HepG2 (cell line): ENCODE results near the gene ADAT3. TPM values are rescaled to one million over a fixed set of nuclear protein-coding genes. Genes with fewer than 3 reads are reported as not detected.

Experiments
- BATF2 ChIP-seq: sonication (generic); formaldehyde crosslinking; IDR thresholded peaks from 2 replicates; pipeline ENCODE4 v1.8.0; 2022; ENCODE audit warnings: mild to moderate bottlenecking, missing genetic modification reagents, moderate library complexity
- ISL2 ChIP-seq: sonication (generic); formaldehyde crosslinking; IDR thresholded peaks from 2 replicates; pipeline ENCODE4 v1.5.0; 2020; ENCODE audit warnings: missing genetic modification reagents
- JUND ChIP-seq: sonication (generic); formaldehyde crosslinking; IDR thresholded peaks from 2 replicates; pipeline ENCODE4 v1.8.0; 2022; ENCODE audit warnings: mild to moderate bottlenecking, missing genetic modification reagents
- KLF16 ChIP-seq, 2 experiments: sonication (generic) in 1 of 2; formaldehyde crosslinking in 1 of 2; IDR thresholded peaks; 2 replicates each; pipeline versions ENCODE4 v1.6.1 to v1.8.0; 2016 to 2023; ENCODE audit warnings: missing genetic modification reagents in 2 of 2, missing compliant biosample characterization in 1 of 2
- KLF9 ChIP-seq: IDR thresholded peaks from 2 replicates; pipeline ENCODE4 v1.6.1; 2016; ENCODE audit warnings: low read depth
- NKX3-1 ChIP-seq: sonication (generic); formaldehyde crosslinking; IDR thresholded peaks from 2 replicates; pipeline ENCODE4 v1.5.0; 2020; ENCODE audit warnings: missing genetic modification reagents
- POGZ ChIP-seq: sonication (generic); formaldehyde crosslinking; IDR thresholded peaks from 2 replicates; pipeline ENCODE4 v1.4.0; 2020; ENCODE audit warnings: mild to moderate bottlenecking, missing genetic modification reagents
- TEAD2 ChIP-seq: sonication (generic); formaldehyde crosslinking; IDR thresholded peaks from 2 replicates; pipeline ENCODE4 v1.9.0; 2021; ENCODE audit warnings: missing genetic modification reagents
- ZFP1 ChIP-seq: IDR thresholded peaks from 2 replicates; pipeline ENCODE4 v1.6.1; 2016
- ZFP36 ChIP-seq: fragments of 150-350 bp; IDR thresholded peaks from 2 replicates; pipeline ENCODE4 v1.6.1; 2018; ENCODE audit warnings: borderline replicate concordance, low read length, low read depth; ENCODE audit not compliant: partially characterized antibody
- ZNF124 ChIP-seq: sonication (generic); formaldehyde crosslinking; IDR thresholded peaks from 2 replicates; pipeline ENCODE4 v1.4.0; 2020; ENCODE audit warnings: missing genetic modification reagents
- ZNF138 ChIP-seq: sonication (generic); formaldehyde crosslinking; IDR thresholded peaks from 2 replicates; pipeline ENCODE4 v1.5.0; 2020; ENCODE audit warnings: mild to moderate bottlenecking, low read depth, missing genetic modification reagents
- ZNF20 ChIP-seq: sonication (generic); formaldehyde crosslinking; IDR thresholded peaks from 2 replicates; pipeline ENCODE4 v1.4.0; 2020; ENCODE audit warnings: mild to moderate bottlenecking, moderate library complexity, missing genetic modification reagents
- ZNF234 ChIP-seq: sonication (generic); formaldehyde crosslinking; conservative IDR thresholded peaks from 2 replicates; pipeline ENCODE4 v1.5.1; 2020; ENCODE audit warnings: mild to moderate bottlenecking, missing genetic modification reagents
- ZNF572 ChIP-seq: sonication (generic); formaldehyde crosslinking; IDR thresholded peaks from 2 replicates; pipeline ENCODE4 v1.5.1; 2020; ENCODE audit warnings: mild to moderate bottlenecking, missing genetic modification reagents
- ZNF619 ChIP-seq: sonication (generic); formaldehyde crosslinking; IDR thresholded peaks from 2 replicates; pipeline ENCODE4 v1.4.0; 2020; ENCODE audit warnings: mild to moderate bottlenecking, missing genetic modification reagents
- ZNF720 ChIP-seq: sonication (generic); formaldehyde crosslinking; IDR thresholded peaks from 2 replicates; pipeline ENCODE4 v1.4.0; 2020; ENCODE audit warnings: missing genetic modification reagents
- ZNF790 ChIP-seq: sonication (generic); formaldehyde crosslinking; IDR thresholded peaks from 2 replicates; pipeline ENCODE4 v1.8.0; 2022; ENCODE audit warnings: missing genetic modification reagents, mild to moderate bottlenecking, borderline replicate concordance
- polyA plus RNA-seq, 8 experiments: library from polyadenylated mRNA; depleted of rRNA in 3 of 8; stranded (reverse) in 7 of 8; unstranded in 1 of 8; fragments of >200 nt; fragmentation: Illumina TruSeq in 4 of 8; extraction: Trizol in 4 of 8; gene quantifications; 2 replicates each; pipeline versions ENCODE4 v1.2.1 to v1.2.3, GENCODE V29; 2011 to 2016; ENCODE audit warnings: low read depth in 4 of 8, missing spikeins in 1 of 8, mixed read lengths in 1 of 8; ENCODE audit not compliant: insufficient read depth in 1 of 8
- total RNA-seq, 5 experiments: library from RNA; depleted of rRNA; stranded (reverse); fragments of >200 nt; fragmentation: Illumina TruSeq; extraction: Trizol; gene quantifications; 2 replicates each; pipeline ENCODE4 v1.2.3, GENCODE V29; 2016; ENCODE audit warnings: low read depth in 1 of 5
- TF ChIP-seq, protein P1 (sequence below): IDR thresholded peaks from 2 replicates; pipeline ENCODE4 v1.6.1; 2012; ENCODE audit warnings: inconsistent platforms
- TF ChIP-seq, protein P2 (sequence below): IDR thresholded peaks from 2 replicates; pipeline ENCODE4 v1.6.1; 2012; ENCODE audit warnings: low read length, improper control_type of control experiment
- TF ChIP-seq, protein P3 (sequence below): sonication (generic); formaldehyde crosslinking; IDR thresholded peaks from 2 replicates; pipeline ENCODE4 v1.4.0; 2020; ENCODE audit warnings: missing genetic modification reagents, mild to moderate bottlenecking, borderline replicate concordance
- TF ChIP-seq, protein P4 (sequence below): sonication (generic); formaldehyde crosslinking; conservative IDR thresholded peaks from 2 replicates; pipeline ENCODE4 v1.4.0; 2020; ENCODE audit warnings: missing genetic modification reagents

ADAT3 gene
- total and polyA plus RNA-seq, 2 of the 13 experiments (the other 11 are each of a cell fraction or from before 2014, with no cell fraction given): 0.95 to 3.5 TPM

GRCh38 chr19:1863638-1864479 is 41.3 kb upstream of the ADAT3 start (continued):
- TF ChIP-seq ISL2 (CRISPR knock-in tag): no peak
- no peak for TF ChIP-seq ZNF138
- no peak for TF ChIP-seq ZNF790
- no peak for TF ChIP-seq ZNF20 (CRISPR knock-in tag)
- TF ChIP-seq KLF9: no peak
- TF ChIP-seq KLF16 (CRISPR knock-in tag; IDR thresholded peaks at IDR 0.05): peak in 1 of 2 experiments; percentile 21; a peak in 1 of 4 replicates
- no peak for TF ChIP-seq POGZ
- TF ChIP-seq, protein P1, sequence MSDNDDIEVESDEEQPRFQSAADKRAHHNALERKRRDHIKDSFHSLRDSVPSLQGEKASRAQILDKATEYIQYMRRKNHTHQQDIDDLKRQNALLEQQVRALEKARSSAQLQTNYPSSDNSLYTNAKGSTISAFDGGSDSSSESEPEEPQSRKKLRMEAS: peak; percentile 100
- TF ChIP-seq JUND (CRISPR knock-in tag): no peak
- no peak for TF ChIP-seq ZFP36
- no peak for TF ChIP-seq TEAD2 (CRISPR knock-in tag)
- TF ChIP-seq, protein P2, sequence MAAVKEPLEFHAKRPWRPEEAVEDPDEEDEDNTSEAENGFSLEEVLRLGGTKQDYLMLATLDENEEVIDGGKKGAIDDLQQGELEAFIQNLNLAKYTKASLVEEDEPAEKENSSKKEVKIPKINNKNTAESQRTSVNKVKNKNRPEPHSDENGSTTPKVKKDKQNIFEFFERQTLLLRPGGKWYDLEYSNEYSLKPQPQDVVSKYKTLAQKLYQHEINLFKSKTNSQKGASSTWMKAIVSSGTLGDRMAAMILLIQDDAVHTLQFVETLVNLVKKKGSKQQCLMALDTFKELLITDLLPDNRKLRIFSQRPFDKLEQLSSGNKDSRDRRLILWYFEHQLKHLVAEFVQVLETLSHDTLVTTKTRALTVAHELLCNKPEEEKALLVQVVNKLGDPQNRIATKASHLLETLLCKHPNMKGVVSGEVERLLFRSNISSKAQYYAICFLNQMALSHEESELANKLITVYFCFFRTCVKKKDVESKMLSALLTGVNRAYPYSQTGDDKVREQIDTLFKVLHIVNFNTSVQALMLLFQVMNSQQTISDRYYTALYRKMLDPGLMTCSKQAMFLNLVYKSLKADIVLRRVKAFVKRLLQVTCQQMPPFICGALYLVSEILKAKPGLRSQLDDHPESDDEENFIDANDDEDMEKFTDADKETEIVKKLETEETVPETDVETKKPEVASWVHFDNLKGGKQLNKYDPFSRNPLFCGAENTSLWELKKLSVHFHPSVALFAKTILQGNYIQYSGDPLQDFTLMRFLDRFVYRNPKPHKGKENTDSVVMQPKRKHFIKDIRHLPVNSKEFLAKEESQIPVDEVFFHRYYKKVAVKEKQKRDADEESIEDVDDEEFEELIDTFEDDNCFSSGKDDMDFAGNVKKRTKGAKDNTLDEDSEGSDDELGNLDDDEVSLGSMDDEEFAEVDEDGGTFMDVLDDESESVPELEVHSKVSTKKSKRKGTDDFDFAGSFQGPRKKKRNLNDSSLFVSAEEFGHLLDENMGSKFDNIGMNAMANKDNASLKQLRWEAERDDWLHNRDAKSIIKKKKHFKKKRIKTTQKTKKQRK: no peak
- TF ChIP-seq ZNF720 (CRISPR knock-in tag): no peak
- TF ChIP-seq, protein P3, sequence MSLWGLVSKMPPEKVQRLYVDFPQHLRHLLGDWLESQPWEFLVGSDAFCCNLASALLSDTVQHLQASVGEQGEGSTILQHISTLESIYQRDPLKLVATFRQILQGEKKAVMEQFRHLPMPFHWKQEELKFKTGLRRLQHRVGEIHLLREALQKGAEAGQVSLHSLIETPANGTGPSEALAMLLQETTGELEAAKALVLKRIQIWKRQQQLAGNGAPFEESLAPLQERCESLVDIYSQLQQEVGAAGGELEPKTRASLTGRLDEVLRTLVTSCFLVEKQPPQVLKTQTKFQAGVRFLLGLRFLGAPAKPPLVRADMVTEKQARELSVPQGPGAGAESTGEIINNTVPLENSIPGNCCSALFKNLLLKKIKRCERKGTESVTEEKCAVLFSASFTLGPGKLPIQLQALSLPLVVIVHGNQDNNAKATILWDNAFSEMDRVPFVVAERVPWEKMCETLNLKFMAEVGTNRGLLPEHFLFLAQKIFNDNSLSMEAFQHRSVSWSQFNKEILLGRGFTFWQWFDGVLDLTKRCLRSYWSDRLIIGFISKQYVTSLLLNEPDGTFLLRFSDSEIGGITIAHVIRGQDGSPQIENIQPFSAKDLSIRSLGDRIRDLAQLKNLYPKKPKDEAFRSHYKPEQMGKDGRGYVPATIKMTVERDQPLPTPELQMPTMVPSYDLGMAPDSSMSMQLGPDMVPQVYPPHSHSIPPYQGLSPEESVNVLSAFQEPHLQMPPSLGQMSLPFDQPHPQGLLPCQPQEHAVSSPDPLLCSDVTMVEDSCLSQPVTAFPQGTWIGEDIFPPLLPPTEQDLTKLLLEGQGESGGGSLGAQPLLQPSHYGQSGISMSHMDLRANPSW (CRISPR knock-in tag): no peak
- TF ChIP-seq ZNF234 (CRISPR knock-in tag): no peak
- 0 out of 2 replicates have a peak, but pooled peaks have one; percentile 72 for TF ChIP-seq BATF2 (CRISPR knock-in tag)
- no peak for TF ChIP-seq NKX3-1
- peak; percentile 12; the same call in 1 of the 2 replicates for TF ChIP-seq ZFP1 (CRISPR knock-in tag)
- no peak for TF ChIP-seq ZNF572 (CRISPR knock-in tag)
- 0 out of 2 replicates have a peak, but pooled peaks have one; percentile 23 for TF ChIP-seq ZNF619 (CRISPR knock-in tag)
- no peak for TF ChIP-seq ZNF124 (CRISPR knock-in tag)
- TF ChIP-seq, protein P4, sequence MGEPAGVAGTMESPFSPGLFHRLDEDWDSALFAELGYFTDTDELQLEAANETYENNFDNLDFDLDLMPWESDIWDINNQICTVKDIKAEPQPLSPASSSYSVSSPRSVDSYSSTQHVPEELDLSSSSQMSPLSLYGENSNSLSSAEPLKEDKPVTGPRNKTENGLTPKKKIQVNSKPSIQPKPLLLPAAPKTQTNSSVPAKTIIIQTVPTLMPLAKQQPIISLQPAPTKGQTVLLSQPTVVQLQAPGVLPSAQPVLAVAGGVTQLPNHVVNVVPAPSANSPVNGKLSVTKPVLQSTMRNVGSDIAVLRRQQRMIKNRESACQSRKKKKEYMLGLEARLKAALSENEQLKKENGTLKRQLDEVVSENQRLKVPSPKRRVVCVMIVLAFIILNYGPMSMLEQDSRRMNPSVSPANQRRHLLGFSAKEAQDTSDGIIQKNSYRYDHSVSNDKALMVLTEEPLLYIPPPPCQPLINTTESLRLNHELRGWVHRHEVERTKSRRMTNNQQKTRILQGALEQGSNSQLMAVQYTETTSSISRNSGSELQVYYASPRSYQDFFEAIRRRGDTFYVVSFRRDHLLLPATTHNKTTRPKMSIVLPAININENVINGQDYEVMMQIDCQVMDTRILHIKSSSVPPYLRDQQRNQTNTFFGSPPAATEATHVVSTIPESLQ (CRISPR knock-in tag): no peak
